GM19043 (cell line): ENCODE results near the gene RNU5B-1.

Experiments
- ATAC-seq: cut with Tn5 transposase; IDR thresholded peaks from one replicate; pipeline ENCODE4 v1.9.1; 2021; ENCODE audit warnings: low read depth; ENCODE audit not compliant: unreplicated experiment

RNU5B-1 gene

DNA sequence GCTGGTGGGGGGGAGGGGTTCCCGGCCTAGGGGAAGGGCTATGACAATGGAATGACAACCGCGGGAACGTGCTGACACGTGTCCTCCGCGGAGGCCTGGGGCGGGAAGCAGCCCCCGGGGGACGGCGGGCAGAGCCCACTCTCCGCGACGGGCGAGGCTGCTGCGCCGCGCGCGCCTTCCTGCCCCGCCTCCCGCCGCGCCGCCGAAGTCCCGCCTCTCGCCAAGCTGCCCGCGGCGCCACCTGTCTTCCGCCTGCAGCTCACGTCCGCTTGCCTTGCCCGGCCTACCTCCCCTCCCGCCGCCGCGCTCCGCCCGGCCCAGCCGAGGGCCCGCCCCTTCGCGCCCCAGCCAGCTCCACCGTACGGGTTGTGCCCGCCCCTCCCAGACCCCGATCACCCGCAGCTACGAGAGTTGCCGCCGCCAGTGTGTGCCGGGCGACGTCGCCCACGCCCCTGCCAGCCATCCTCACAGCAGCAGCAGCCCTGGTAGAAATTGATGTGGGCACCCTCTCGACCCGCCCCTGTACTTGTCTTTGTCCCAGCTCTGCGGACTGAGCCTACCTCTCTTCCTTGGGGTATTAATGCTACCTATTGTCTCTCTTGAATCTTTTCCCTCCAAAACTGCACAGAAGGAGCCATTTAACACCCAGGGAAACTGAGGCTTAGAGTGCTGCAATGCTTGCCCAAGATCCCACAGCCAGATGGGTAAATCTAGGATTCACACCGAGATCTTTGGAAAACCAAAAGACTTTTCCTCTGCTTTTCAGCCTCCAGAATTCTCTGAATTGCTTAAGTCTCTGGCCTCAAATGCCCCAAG lies 17.6 kb upstream of the RNU5B-1 start, which contains the start of gene PARP16:
Gene PARP16, minus strand, starts transcription at position 180 of the 816 bp plus-strand sequence. CDS start 457 bp downstream, outside the sequence.
- peak; percentile 89 for ATAC-seq

DNA sequence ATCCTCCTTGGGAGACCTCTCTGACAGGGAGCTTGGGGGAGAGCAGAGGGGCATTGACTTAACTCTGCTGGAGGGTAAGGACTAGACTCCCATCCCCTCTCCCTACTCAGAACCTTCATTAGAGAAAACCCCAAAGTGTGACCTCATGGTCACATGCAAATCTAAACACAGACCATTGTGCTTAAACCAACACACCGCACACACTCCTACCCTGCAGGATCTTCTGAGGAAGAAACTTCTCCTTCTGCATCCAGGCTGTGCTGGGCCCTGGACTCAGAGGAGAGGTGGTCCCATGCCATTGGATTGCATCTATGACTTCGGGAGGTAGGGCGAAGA lies 17.0 kb upstream of the RNU5B-1 start:
- no peak for ATAC-seq

DNA sequence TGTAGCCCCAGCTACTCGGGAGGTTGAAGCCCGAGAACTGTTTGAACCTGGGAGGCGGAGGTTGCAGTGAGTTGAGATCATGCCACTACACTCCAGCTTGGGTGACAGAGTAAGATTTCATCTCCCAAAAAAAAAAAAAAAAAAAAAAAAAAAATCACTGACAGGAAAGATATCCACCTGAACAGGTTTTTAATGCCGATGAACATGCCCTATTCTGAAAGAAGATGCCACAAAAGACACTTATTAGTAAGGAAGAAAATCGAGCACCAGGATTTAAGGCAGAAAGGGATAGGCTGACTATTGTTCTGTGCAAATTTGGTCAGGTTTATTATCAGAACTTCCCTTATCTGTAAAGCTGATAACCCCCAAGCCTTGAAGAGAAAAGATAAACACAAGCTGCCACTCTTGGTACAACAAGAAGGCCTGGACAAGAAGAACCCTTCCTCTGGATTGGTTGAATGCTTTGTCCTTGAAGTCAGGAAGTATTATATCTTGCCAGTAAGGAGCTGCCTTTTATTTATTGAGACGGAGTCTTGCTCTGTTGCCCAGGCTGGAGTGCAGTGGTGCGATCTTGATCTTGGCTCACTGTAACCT lies 15.1 kb upstream of the RNU5B-1 start:
- no peak for ATAC-seq

DNA sequence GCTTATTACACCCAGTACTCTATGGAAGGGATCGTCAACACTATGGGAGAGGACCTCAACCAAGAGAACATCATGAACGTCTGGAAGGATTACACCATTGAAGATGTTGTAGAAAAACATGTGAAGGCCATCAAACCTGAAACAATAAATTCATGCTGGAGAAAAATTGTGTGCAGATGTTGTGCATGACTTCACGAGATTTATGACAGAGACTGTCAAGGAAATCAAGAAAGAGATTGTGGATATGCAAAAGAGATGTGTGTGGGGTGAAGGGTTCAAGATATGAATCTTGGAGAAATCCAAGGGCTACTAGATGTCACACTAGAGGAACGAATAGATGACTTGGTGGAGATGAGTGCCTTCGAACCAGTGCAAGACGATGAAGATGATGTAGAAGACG lies 14.2 kb upstream of the RNU5B-1 start:
- no peak for ATAC-seq

DNA sequence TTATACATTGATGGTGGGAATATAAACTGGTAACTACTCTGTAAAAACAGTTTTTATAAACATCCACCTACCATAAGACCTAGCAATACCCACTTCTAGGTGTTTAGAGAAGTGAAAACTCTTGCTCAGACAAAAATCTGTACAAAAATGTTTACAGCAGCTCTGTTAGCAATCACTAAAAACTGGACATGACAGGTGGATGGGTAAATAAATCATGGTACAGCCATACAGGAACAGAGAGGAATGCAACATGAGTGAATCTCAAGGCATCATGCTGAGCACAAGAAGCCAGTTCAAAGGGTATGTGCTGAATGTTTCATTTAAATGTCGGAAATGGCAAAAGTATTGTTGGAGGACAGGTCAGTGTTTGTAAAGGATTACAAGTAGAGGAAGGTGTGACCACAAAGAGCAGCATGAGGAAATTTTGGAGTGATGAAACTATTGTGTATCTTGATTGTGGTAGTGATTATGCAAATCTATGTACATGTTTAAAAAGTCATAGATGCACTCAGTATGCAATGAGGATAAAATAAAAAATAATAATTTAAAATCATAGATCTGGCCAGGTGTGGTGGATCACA lies 11.4 kb upstream of the RNU5B-1 start:
- ATAC-seq: no peak

DNA sequence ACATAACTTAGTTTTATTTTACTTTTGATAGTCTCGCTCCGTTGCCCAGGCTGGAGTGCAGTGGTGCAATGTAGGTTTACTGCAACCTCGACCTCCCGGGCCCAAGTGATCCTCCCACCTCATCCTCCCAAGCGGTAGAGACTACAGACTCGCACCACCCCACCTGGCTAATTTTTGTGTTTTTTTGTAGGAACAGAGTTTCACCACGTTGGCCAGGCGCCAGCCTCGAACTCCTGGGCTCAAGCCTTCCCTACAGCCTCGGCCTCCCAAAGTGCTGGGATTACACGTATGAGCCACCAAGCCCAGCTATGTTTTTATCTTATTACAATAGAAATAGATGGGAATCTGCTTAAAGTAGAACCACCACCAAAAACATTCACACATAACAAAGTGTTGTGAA lies 5.7 kb upstream of the RNU5B-1 start:
- ATAC-seq: no peak

DNA sequence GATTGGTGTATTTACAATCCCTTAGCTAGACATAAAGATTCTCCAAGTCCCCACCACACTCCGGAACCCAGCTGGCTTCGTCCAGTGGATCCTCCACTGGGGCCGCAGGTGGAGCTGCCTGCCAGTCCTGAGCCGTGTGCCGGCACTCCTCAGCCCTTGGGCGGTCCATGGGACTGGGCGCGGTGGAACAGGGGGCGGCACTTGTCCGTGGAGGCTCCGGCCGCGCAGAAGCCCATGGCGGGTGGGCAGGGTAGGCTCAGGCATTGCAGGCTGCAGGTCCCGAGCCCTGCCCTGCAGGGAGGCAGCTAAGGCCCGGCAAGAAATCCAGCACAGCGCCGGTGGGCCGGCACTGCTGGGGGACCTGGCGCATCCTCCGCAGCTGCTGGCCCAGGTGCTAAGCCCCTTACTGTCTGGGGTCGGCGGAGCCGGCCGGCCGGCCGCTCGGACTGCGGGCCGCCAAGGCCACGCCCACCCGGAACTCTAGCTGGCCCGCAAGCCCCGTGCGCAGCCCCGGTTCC lies 3.5 kb upstream of the RNU5B-1 start:
- no peak for ATAC-seq

DNA sequence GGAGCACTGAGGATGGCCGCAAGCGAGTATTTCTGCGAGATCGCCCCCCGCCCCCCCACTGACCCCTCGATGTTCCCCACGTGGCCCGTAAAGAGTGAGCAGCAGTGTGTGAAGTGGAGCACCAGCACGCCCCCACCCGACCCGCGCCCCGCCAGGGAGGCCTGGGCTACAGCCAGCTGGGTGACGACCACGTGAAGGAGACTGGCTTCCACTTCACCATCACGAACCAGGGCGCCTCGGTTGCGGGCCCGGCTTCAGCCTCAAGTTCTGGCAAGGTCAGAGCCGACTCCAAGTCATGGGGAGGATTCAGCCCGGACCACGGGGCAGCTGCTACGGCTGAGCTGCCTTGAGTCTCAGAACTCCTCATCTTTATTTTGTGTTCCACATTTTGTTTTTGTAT lies 2.4 kb upstream of the RNU5B-1 start:
- ATAC-seq: no peak

DNA sequence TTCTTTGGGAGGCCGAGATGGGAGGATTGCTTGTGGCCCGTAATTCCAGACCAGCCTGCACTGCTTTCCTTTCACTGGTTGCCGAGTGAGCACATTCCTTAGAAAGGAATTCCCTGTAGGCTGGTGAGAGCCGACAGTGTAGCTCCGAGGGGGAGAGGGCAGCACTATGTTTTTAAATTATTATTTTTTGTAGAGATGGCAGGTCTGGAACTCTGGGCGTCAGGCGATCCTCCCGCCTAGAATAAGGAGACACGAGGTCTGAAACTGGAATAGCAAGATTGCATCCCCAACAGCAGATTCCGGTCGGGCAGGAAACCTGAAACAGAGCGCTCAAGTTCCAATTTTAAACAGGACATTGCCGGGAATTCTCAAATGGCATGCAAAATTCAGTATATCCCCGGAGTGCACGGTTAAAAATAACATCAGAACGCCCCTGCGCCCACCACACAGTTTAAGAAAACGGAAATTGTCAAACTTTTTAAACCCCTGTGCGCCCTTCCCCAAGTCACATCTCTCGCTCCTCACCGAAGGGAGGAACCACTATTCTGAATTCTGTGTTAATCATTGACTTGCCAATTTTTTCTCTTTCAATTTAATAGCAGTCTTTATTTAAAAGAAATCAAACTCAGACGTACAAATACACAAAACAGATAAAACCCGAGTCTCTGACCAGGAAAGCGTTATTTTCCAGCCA lies 643 bp upstream of the RNU5B-1 start:
- ATAC-seq: no peak

DNA sequence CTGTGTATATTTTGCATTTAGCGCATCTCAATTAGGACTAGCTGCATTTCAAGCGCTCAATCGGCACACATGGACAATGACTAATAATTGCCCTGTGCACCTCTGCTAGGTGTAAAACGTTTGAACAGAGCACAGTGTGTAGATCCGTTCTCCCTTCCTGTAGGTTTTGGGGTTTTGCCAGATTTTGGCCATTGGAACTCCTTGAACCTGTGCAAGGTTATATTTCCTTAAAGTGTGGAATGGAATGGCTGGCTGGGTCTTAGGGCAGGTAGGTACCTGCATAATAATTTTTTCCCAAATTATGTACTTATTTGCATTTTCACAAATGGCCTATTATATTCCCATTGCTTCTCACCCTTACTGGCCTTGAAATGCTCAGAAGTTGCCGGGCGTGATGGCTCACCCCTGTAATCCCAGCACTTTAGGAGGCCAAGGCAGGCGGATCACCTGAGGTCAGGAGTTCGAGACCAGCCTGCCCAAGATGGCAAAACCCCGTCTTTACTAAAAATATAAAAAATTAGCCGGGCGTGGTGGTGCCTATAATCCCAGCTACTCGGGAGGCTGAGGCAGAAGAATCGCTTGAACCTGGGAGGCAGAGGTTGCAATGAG lies 777 bp downstream of the RNU5B-1 start:
- ATAC-seq: peak; percentile 28

DNA sequence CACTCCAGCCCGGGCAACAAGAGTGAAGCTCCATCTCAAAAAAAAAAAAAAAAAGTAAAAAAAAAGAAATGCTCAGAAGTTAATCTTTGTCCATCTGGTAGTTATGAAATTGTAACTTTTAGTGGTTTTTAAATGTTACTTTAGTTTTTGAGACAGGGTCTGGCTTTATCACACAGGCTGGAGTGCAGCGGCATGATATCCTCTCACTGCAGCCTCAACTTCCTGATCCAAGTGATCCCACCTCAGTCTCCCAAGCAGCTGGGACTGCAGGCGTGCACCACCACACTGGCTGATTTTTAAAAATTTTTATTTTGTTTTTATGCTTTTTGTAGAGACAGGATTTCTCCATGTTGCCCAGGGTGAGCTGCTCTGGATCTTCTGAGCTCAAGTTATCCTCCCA lies 1.3 kb downstream of the RNU5B-1 start:
- ATAC-seq: no peak

DNA sequence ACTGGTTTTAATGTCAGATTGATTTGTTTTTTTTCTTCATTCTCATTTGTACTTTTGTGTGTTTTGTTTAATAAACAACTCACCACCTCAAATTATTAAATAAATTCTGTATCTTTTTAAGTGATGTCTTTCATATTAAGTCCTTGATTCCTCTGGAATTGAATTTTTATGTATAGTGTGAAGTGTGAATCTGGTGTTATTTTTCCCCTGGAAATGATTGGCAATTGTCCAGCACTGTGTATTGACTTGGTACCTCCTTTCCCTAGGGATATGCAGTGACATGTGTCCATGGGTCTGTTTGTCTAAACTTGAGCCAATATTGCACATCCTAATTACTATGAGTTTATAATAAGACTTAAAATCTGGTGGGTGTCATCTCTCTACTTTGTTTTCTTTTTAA lies 2.1 kb downstream of the RNU5B-1 start:
- no peak for ATAC-seq

DNA sequence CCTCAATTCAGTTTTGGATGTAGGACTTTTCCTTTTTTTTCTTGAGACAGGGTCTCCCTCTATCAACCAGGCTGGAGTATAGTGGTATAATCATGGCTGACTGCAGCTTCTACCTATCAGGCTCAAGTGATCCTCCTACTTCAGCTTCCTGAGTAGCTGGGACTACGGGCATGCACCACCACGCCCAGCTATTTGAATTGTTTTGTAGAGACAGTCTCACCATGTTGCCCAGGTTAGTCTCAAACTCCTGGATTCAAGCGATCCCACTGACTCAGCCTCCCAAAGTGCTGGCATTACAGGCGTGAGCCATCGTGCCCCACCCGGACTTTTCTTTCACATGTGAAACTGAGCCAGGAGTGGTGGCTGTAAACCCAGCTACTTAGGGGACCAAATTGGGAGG lies 3.5 kb downstream of the RNU5B-1 start:
- no peak for ATAC-seq

DNA sequence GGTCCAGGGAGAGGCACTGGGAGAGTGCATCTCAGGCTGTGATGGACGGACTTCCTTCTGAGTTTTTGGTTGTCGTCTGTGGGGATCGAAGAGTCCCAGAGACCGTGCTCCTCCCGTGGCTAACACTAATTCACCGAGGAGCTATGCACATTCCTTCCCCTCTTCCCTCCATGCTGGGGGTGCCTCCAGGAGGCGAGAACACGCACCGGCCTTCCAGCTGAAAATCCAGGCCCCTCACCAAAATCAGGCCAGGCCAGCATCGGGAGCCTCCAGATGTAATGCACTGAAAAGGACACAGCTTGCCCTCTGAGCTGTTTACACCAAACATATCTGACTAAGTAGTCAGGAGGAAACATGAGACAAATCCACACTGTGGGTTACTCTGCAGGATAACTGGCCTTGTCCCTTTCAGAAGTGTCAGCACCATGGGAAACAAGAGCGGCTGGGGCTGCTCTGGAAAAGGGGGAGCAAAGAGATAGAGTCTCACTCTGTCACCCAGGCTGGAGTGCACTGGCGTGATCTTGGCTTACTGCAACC lies 5.5 kb downstream of the RNU5B-1 start:
- ATAC-seq: no peak

DNA sequence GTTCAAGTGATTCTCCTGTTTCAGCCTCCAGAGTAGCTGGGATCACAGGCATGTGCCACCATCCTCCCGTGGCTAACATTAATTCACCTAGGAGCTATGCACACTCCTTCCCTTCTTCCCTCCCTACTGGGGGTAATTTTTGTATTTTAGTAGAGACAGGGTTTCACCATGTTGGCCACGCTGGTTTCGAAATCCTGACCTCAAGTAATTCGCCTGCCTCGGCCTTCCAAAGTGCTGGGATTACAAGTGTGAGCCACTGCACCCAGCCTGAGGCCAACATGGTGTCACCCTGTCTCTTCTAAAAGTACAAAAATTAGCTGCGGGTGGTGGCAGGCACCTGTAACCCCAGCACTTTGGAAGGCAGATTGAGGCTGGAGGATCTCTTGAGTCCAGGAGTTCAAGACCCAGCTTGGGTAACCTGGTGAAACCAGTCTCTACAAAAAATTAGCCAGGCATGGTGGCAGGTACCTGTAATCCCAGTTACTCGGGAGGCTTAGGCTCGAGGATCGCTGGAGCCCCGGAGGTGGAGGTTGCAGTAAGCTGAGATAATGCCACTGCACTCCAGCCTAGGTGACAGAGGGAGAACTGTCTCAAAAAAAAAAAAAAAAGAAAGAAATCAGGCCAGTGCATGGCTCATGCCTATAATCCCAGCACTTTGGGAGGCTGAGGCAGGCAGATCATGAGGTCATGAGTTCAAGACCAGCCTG lies 6.1 kb downstream of the RNU5B-1 start:
- ATAC-seq: no peak

DNA sequence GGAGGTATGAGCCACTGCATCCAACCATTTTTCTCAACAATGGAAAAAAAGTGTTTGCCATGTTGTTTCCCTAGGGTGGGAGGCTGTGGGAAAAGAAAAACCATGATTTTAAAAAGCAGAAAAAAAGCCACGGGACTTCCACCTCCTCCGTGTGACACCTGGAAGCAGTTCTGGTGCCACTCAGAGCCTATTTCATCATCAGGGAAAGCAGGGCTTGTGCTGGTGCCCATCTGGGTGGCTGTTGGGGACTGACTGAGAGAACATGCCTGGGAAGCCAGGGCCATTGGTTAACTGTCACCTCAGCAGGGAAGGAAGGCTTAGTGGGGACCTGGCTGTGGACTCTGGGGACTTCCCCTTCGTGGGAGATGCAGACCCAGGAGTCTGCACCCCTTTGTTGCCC lies 7.3 kb downstream of the RNU5B-1 start:
- no peak for ATAC-seq

DNA sequence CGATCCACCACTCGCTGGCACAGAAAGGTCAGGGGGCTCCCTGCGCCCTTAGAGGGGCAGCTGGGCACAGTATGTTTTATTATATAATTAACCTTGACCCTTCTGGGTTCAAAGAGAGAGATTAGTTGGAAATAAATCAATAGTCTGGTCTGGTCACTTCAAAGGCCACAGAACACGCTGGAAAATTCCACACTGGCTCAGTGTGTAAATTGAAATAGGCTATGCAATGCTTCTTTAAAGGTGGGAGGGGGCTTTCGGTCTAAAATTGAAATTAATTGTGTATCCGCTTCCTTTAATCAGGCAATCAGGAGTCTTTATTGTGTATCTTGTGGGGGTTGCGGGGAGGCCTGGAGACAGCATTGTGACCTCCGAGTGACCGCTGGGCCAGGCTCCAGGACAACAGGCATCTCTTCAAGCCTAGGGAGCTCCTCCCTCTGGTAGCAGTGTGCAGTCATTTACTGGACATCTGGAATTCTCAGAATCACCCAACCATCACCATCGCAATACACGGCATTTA lies 8.0 kb downstream of the RNU5B-1 start:
- no peak for ATAC-seq

DNA sequence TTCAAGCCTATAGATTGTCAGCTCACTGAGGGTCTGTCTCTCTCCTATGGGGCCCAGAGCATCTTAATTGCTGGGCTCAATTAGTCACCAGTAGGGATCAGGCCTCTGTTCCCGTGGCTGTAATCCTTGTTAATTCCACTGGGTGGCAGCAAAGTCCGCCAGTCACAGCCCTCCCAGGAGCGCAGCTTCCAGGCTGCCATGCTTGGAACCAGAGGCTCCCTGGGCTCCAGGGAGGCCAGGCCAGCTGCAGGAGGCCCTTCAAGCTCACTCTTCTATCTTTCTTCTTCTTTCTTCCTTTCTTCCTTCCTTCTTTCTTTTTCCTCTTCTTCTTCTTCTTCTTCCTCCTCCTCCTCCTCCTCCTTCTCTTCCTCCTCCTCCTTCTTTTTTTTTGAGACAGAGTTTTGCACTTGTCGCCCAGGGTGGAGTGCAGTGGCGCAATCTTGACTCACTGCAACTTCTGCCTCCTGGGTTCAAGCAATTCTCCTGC lies 14.4 kb downstream of the RNU5B-1 start:
- ATAC-seq: no peak

DNA sequence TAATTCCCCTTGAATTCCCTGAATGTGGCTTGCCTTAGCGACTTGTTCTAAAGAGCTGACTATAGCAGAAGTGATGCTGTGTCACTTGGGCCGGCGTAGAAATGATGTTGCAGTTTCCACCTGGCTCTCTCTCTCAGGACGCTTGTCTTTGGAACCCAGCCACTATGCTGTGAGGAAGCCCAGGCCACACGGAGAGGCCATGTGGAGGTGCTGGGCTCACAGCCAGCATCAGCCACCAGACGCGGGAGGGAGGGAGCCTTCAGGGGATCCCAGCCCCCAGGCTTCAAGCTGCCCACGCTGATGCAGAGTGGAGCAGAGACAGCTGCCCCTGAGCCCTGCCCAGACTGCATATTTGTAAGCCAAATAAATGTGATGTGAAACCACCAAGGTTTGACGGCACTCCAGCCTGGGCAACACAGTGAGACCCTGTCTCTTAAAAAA lies 18.6 kb downstream of the RNU5B-1 start:
- ATAC-seq: no peak
